ENCODE measurements around the gene AKR1A1.
"Not testable (repeated sequence)": the region's sequence is repeated elsewhere in the genome, so short reads cannot be mapped to it uniquely, and the experiment has no call there.

AKR1A1 gene

DNA sequence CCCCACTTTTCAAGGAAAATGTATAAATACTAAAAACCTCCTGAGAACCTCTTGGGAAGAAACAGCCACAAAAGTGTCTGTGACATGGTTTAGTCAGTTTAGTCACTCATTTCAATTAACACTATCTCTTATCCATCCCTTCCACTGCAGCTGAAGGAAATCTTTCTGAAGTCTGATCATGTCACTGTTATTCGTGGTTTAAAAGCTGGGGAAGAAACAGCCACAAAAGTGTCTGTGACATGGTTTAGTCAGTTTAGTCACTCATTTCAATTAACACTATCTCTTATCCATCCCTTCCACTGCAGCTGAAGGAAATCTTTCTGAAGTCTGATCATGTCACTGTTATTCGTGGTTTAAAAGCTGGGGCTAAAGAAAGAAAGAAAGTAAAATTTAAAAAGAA is 27.1 kb upstream of the AKR1A1 start:
- not testable (repeated sequence) for DNase-seq (ENCODE audit: low read depth in 2 of 2, low spot score in 1 of 2)

DNA sequence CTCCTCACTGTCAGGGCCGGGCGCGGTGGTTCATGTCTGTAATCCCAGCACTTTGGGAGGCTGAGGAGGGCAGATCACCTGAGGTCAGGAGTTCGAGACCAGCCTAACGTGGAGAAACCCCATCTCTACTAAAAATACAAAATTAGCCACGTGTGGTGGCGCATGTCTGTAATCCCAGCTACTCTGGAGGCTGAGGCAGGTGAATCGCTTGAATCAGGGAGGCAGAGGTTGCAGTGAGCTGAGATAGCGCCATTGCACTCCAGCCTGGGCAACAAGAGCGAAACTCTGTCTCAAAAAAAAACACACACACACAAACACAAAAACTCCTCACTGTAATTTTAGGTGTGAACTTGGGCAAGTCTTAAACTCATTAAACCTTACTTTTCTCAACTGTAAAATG is 26.7 kb upstream of the AKR1A1 start:
- not testable (repeated sequence) for DNase-seq (ENCODE audit: low read depth in 2 of 2, low spot score in 1 of 2)

DNA sequence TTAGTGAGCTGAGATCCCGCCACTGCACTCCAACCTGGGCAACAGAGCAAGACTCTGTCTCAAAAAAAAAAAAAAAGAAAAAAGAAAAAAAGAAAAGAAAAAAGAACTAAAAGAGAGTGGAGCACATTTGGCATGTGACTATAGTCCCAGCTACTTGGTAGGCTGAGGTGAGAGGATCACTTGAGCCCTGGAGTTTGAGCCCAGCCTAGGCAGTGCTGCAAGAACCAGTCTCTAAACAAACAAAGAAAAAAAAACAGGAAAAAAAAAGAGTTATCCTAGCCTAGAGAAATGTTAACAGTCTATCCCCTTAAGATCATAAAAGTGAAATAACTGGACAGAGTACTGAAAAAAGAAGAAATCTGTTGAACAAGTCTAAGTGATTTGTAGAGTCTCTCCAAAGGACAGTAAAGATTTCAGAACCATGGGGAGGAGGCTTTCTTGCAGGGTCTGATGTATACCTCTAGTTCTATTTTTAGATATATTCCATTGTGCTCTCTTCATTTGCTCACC is 24.4 kb upstream of the AKR1A1 start:
- no peak for DNase-seq (ENCODE audit: low read depth in 2 of 2, low spot score in 1 of 2)

DNA sequence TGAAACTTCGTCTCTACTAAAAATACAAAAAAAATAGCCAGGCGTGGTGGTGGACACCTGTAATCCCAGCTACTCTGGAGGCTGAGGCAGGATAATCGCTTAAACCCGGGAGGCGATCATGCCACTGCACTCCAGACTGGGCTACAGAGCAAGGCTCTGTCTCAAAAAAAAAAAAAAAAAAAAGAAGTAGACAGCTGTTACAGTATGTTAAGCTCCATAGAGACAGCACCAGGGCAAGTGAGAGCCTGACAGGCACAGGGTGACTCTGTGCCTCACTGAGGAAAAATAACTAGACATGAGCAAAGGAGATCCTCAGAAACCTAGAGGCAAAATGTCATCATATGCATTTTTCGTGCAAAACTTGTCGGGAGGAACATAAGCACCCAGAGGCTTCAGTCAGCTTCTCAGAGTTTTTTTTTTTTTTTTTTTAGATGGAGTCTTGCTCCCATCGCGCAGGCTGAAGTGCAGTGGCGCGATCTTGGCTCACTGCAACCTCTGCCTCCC is 19.9 kb upstream of the AKR1A1 start:
- no peak for DNase-seq (ENCODE audit: low read depth in 2 of 2, low spot score in 1 of 2)

DNA sequence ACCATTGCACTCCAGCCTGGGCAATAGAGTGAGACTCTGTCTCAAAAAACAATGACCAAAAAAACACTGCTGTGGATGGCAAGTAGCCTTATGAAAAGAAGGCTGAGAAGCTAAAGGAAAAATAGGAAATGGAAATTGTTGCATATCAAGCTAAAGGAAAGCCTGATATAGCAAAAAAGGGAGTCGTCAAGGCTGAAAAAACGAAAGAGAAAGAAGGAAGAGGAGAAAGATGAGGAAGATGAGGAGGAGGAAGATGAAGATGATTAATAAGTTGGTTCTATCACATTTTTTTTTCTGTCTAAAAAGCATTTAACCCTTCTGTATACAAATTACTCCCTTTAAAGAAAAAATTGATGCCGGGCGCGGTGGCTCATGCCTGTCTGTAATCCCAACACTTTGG is 18.8 kb upstream of the AKR1A1 start:
- no peak for DNase-seq (ENCODE audit: low read depth in 2 of 2, low spot score in 1 of 2)

DNA sequence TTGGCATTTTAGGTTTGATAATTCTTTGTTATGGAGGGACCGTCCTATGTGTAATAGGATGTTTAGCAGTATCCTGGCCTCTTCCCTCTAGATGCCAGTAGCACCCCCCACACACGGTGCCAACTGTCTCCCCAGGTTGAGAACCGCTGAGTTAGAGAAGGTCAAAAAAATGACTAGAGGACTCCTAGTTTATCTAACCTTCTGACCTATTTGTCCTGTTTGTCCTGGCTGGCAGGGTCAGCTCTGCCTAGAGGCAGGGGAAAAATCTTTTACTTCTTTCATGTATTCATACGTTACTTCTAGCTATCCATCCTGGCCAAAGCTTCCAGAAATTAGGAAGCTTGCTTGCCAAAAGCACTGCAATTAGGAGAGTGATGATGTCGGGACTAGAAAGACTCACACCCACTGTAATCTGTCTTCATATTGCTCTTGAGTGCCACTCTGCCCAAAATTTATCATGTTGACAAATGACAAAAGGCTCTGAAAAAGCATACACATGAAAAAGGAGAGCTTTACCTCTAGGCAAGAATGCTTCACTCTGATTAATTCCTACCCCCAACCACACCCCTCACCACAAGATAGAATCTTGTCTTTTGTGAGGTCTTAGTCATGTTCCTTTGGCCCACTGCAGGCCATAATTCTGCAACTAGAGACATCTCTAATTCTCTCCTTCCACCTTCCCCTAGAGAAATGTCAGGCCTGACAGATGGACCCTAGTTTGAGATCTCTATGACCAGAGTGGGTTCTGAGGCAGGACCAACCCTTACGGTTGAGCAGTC is 14.4 kb upstream of the AKR1A1 start:
- DNase-seq (ENCODE audit: low read depth in 2 of 2, low spot score in 1 of 2) = no peak

DNA sequence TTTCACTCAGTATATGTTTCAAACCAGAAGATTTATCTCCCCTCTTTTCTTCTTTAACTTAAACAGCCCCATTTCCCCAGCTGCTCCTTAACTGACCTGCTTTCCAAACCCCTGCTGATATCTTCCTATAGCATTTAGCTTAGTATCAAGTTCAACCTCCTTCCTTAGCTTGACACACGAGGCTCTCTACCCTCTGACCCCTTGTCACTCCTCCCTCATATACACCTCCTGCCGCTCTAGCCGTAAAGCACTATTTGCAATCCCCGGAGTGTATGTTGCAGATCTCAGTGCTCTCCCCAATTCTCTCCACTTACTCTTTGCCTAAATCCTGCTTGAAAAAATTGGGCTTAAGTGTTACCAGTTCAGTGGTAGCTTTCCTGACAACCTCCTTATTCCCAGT is 13.7 kb upstream of the AKR1A1 start:
- no peak for DNase-seq (ENCODE audit: low read depth in 2 of 2, low spot score in 1 of 2)

DNA sequence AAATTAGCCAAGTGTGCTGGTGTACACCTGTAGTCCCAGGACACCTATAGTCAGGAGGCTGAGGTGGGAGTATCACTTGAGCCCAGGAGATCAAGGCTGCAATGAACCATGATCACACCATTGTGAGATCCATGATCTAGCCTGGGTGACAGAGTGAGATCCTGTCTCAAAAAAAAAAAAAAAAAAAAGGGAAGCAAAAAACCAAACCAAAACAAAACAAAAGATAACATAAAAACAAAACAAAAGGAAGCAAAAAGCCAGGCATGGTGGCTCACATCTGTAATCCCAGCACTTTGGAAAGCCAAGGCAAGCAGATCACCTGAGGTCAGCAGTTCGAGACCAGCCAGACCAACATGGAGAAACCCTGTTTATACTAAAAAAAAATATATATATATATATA is 9.4 kb upstream of the AKR1A1 start:
- DNase-seq (ENCODE audit: low read depth in 2 of 2, low spot score in 1 of 2) = no peak

DNA sequence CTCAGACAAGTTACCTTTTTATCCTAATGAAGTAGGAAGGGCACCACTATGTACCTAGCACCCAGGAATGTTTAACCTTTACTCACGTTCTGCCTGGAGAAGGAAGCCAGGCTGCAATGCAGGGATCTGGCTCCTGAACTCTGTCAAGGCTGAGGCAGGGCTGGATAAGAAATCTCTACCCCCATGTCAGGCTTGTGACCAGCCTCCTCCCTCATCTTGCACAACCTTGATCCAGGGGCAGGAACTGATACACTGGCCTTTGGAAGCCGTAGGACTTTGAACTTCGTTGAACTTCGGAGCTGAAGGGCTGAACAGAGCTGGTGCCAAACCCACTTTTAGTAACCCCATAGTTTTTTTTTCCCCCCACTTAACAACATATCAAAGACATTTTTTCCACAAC is 8.0 kb upstream of the AKR1A1 start:
- no peak for DNase-seq (ENCODE audit: low read depth in 2 of 2, low spot score in 1 of 2)

DNA sequence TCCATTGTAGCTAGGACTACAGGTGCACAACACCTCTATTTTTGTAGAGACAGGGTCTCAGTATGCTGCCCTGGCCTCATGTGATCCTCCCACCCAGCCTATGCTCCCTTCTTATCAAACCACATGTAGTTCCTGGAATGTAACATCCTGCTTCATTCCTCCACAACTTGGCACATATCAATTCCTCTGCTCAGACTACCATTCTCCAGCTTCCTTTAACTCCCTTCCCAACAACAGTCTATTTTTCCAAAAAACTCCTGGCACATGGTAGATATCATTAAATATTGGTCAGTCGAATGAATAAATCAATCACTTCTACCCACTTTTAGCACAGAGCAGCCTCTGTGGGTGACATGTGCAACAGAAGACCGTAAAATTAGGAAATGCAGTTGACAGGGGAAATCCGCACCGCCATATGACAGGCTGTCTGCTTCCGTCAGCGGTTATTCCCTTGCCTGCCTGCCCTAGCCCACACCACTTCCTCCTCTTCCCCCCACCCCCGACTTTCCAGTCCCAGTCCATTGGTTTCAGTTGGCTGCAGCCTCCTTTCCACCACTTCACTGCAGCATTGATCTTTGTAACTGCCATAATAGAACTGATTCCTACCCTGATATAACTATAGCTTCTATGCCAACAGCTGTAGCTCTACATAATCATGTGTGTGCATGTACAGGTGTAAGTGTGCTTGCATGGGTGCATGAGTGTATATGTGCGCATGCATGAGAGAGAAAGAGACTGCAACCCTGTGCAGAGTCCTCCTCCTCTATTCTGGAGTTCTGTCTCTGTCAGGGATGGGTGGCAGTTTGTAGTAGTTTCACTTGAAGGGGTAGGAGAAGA is 6.8 kb upstream of the AKR1A1 start:
- DNase-seq (ENCODE audit: low read depth in 2 of 2, low spot score in 1 of 2) = peak in 1 of 2 donors; percentile 49

DNA sequence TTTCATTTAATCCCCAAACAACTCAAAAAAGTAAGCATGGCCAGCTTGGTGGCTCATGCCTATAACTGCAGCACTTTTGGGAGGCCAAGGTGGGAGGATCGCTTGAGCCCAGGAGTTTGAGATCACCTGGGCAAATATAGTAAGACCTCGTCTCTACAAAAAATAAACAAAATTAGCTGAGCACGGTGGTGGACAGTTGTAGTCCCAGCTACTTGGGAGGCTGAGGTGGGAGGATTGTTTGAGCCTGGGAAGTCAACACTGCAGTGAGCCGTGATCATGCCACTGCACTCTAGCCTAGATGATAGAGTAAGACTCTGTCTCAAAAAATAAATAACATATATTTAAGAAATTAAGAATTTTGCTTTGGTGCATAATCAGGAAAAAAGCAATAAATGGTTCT is 6.1 kb upstream of the AKR1A1 start:
- no peak for DNase-seq (ENCODE audit: low read depth in 2 of 2, low spot score in 1 of 2)

DNA sequence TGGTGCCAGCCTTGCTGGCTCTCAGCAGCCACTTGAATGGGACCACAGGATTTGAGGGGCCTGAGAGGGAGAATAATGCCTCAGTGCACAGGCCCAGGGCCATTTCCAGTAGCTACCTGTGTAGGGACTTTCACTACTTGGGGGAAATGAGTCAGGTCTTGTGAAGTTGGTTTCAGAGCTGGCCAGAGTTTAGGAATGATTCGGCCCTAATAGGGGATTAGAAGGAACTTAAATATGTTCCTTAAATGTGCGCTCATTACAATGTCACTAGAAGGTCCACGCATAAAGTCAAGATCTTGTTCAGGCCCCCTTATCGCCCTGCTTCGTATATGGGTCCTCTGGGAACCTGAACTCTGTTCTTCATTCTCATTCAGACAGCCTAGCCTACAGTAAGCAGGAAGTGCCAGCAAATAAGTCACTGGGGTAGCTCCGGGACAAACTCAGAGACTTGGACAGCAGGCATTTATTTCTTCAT is 5.6 kb upstream of the AKR1A1 start:
- DNase-seq (ENCODE audit: low read depth in 2 of 2, low spot score in 1 of 2) = no peak

DNA sequence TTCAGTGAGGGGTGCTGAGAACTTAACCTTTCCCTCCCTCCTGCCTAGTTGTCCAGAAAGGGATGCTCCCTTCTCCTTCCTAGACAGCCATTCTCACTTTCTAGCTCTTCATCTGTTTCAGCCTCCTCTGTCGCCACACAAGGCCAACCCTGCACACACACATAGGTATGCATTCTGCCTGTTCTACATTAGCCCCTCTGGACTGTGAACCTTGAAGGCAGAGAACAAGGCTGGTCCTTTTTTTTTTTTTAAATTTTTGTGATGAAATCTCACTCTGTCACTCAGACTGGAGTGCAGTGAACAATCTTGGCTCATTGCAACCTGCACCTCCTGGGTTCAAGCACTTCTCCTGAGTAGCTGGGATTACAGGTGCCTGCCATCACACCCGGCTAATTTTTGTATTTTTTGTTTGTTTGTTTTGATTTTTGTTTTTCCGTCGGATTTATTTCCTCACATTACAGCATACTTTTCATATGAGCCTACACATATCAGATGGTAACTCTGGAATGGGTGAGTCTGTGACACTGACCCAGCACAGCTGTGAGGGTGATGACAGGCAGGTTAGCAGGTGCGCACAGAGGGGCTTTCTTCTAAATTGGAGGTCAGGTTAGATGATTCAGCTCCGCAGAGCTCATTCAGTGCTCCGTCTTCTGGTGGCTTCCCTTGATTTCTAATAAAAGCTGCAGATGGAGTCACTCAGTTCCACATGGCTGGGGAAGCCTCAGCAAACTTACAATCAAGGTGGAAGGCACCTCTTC is 4.9 kb upstream of the AKR1A1 start:
- DNase-seq (ENCODE audit: low read depth in 2 of 2, low spot score in 1 of 2) = no peak

DNA sequence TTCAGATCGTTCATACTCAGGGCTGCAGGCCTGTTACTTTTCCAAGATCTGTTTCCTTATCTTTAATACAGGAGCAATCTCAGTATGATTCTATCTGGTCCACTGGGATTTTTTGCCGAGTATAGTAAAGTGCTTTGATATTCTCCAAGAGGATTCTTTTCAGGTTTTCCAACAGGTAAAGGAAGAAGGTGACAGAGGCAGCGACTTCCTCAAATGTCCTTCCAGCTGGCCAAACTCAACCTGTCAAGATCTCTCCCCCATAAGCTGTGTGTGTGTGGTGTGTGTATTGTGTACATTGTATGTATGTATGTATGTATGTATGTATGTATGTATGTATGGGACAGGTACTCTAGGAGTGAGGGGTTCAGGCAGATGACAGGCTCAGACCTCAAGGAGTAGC is 1.1 kb downstream of the AKR1A1 start:
- no peak for DNase-seq (ENCODE audit: low read depth in 2 of 2, low spot score in 1 of 2)

DNA sequence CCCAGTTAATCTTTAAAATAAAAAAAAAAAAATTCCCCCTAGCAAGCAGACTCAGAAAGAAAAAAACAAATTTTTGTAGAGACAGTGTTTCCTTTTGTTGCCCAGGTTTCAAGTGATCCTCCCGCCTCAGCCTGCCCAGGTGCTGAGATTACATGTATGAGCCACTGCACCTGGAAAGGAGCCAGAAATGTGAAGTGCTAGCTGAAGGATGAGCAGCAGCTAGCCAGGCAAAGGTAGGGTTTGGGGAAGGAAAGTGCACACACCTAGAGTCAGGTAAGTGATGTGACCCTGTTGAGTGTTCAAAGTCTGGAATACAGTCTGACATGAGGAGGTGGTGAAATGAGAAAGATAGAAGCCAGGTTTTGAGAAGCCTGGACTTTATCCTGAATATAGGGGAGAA is 1.7 kb downstream of the AKR1A1 start:
- no peak for DNase-seq (ENCODE audit: low read depth in 2 of 2, low spot score in 1 of 2)

DNA sequence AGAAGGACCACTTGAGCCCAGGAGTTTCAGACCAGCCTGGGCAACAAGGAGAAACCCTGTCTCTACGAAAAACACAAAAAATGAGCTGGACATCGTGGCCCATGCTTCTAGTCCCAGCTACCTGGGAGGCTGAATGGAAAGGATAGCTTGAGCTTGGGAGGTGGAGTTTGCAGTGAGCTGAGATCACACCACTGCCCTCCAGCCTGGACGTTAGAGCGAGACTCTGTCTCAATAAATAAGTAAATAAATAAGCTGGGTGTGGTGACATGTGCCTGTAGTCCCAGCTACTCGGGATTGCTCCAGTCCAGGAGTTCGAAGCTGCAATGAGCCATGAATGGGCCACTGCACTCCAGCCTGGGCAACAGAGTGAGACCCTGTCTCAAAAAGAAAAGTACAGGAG is 3.6 kb downstream of the AKR1A1 start:
- DNase-seq (ENCODE audit: low read depth in 2 of 2, low spot score in 1 of 2) = no peak

DNA sequence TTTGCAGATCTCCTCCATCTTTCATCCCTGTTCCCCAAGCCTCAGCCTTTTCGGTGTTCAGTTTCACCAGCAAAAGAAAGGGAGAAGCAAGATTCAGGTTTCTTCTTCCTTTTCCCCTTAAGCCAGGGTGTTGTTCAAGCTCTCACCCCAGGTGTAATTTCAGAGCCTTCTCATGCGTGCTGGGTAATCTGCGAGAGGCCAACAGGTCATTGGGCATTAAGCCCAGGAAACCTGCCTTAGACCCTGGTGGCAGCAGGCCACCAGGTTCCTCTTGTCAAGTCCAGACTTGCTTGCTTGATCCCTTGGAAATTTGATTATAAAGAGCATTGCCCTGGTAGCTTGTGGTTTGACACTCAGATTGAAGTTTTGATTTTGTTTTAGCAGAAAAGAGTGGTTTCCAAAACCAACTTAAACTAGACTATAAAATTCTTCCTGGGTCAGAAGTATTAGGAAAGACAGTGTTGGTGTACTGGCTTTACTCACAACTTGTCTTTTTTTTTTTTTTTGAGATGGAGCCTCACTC is 6.9 kb downstream of the AKR1A1 start:
- no peak for DNase-seq (ENCODE audit: low read depth in 2 of 2, low spot score in 1 of 2)

DNA sequence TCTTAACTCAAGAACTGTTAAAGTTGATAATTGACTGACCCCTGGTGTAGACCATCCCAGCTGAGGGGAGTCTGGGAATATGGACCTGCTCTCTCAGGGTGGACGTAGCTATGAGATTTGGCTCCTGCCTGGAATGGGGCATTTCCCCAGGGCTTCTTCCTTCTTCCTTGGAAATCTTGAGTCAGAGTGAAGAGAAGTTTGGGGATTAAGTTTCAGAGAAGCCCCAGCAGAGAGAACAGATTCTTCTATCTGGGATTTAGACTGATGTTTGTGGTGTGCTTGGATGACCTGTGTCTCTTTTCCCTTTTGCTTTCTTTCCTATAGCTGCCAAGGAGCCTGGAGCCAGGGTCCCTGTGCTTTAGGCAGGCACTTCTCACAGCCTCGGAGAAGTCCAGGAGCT is 13.2 kb downstream of the AKR1A1 start:
- DNase-seq (ENCODE audit: low read depth in 2 of 2, low spot score in 1 of 2) = no peak

DNA sequence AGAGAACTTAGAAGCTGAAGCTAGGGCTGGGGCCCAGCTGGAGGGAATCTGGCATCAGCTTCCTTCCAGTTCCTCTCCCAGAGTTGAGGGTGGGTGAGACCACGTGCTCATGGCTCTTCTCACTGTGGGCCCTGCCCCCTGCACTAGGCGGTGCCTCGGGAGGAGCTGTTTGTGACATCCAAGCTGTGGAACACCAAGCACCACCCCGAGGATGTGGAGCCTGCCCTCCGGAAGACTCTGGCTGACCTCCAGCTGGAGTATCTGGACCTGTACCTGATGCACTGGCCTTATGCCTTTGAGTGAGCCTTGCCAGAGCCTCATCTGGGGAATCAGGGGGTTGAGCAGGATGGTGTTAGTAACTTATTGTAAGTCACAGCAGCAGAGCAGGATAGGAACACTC is 16.1 kb downstream of the AKR1A1 start:
- no peak for DNase-seq (ENCODE audit: low read depth in 2 of 2, low spot score in 1 of 2)

DNA sequence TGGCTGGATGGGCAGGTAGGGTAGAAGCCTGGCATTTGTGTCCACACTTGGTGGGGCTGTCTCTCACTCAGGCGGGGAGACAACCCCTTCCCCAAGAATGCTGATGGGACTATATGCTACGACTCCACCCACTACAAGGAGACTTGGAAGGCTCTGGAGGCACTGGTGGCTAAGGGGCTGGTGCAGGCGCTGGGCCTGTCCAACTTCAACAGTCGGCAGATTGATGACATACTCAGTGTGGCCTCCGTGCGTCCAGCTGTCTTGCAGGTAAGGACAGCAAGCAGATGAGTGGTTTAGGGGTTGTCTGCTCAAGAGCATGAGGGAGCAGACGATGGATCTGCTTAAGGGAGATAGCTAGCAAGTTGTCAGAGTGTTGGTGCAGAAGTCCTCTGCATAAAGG is 17.3 kb downstream of the AKR1A1 start:
- DNase-seq (ENCODE audit: low read depth in 2 of 2, low spot score in 1 of 2) = no peak

DNA sequence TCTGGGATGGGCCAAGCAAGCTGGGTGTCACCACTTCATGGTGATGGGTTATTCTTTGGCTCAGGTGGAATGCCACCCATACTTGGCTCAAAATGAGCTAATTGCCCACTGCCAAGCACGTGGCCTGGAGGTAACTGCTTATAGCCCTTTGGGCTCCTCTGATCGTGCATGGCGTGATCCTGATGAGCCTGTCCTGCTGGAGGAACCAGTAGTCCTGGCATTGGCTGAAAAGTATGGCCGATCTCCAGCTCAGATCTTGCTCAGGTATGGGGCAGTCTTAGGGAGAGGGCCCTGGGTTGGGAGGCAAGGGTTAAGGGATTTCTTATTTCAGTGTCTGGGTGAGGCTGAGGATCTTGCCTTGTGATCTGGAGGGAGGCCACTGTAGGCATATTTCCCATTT is 17.8 kb downstream of the AKR1A1 start:
- no peak for DNase-seq (ENCODE audit: low read depth in 2 of 2, low spot score in 1 of 2)
